ENCODE data around the gene COMMD1.
"Not testable (repeated sequence)": the region's sequence is repeated elsewhere in the genome, so short reads cannot be mapped to it uniquely, and the experiment has no call there.

COMMD1 gene

GRCh38 chr2:61954856-61955255, 49.4 kb downstream of the COMMD1 start:
- H3K4me3 Mint-ChIP-seq; H3K27ac Mint-ChIP-seq (ENCODE audit: low read depth); ATAC-seq (replicated peaks; ENCODE audit: extremely low read depth, poor library complexity, severe bottlenecking); H3K36me3 Mint-ChIP-seq (ENCODE audit: insufficient read depth); H3K27me3 Mint-ChIP-seq; DNase-seq (ENCODE audit: low spot score in 2 of 2); H3K9me3 Mint-ChIP-seq: not testable (repeated sequence)
- H3K4me1 Mint-ChIP-seq = peaks cover 11% of the 10 kb centered on the region

- Mint-ChIP-seq H3K9me3 (no peaks in the 10 kb centered on the region), H3K27me3 (no peaks in the 10 kb centered on the region), H3K27ac (ENCODE audit: low read depth) (no peak overlapping the region), H3K4me3 (no peak overlapping the region), H3K36me3 (ENCODE audit: insufficient read depth) (peaks cover 3% of the 10 kb centered on the region), H3K4me1 (peaks cover 11% of the 10 kb centered on the region)
- ATAC-seq (replicated peaks; ENCODE audit: extremely low read depth, poor library complexity, severe bottlenecking) (no peak), DNase-seq (ENCODE audit: low spot score in 2 of 2) (no peak)
Measured at GRCh38 chr2:61959381-61960293, 54.2 kb downstream of the COMMD1 start.

GRCh38 chr2:61961231-61961901, 55.9 kb downstream of the COMMD1 start:
- Mint-ChIP-seq H3K4me1 (peaks cover 6% of the 10 kb centered on the region), H3K27ac (ENCODE audit: low read depth) (no peak overlapping the region), H3K27me3 (no peaks in the 10 kb centered on the region), H3K9me3 (no peaks in the 10 kb centered on the region), H3K4me3 (no peak overlapping the region), H3K36me3 (ENCODE audit: insufficient read depth) (peaks cover 2% of the 10 kb centered on the region)
- DNase-seq (ENCODE audit: low spot score in 2 of 2) = no peak
- ATAC-seq (replicated peaks; ENCODE audit: extremely low read depth, poor library complexity, severe bottlenecking) = no peak

GRCh38 chr2:61962095-61962984, 56.9 kb downstream of the COMMD1 start:
- ATAC-seq (replicated peaks; ENCODE audit: extremely low read depth, poor library complexity, severe bottlenecking) (no peak), DNase-seq (ENCODE audit: low spot score in 2 of 2) (no peak)
- H3K27me3 Mint-ChIP-seq = no peaks in the 10 kb centered on the region
- no peak overlapping the region for H3K4me3 Mint-ChIP-seq
- H3K36me3 Mint-ChIP-seq (ENCODE audit: insufficient read depth) = peaks cover 2% of the 10 kb centered on the region
- no peak overlapping the region for H3K27ac Mint-ChIP-seq (ENCODE audit: low read depth)
- H3K4me1 Mint-ChIP-seq = peaks cover 6% of the 10 kb centered on the region
- H3K9me3 Mint-ChIP-seq = no peaks in the 10 kb centered on the region

- Mint-ChIP-seq H3K27ac (ENCODE audit: low read depth) (no peak overlapping the region), H3K4me3 (no peak overlapping the region), H3K27me3 (no peaks in the 10 kb centered on the region), H3K9me3 (no peaks in the 10 kb centered on the region), H3K36me3 (ENCODE audit: insufficient read depth) (no peaks in the 10 kb centered on the region), H3K4me1 (no peaks in the 10 kb centered on the region)
- ATAC-seq (replicated peaks; ENCODE audit: extremely low read depth, poor library complexity, severe bottlenecking) (no peak), DNase-seq (ENCODE audit: low spot score in 2 of 2) (no peak)
Measured at GRCh38 chr2:61966087-61966727, 60.7 kb downstream of the COMMD1 start.

- H3K27me3 Mint-ChIP-seq = no peaks in the 10 kb centered on the region
- no peaks in the 10 kb centered on the region for H3K4me1 Mint-ChIP-seq
- no peak overlapping the region for H3K27ac Mint-ChIP-seq (ENCODE audit: low read depth)
- no peak overlapping the region for H3K4me3 Mint-ChIP-seq
- H3K36me3 Mint-ChIP-seq (ENCODE audit: insufficient read depth) = no peaks in the 10 kb centered on the region
- no peak for DNase-seq (ENCODE audit: low spot score in 2 of 2)
- no peaks in the 10 kb centered on the region for H3K9me3 Mint-ChIP-seq
- no peak for ATAC-seq (replicated peaks; ENCODE audit: extremely low read depth, poor library complexity, severe bottlenecking)
Measured at GRCh38 chr2:61967262-61967661, 61.8 kb downstream of the COMMD1 start.

GRCh38 chr2:61969376-61969775, 63.9 kb downstream of the COMMD1 start:
- no peak for DNase-seq (ENCODE audit: low spot score in 2 of 2)
- no peak overlapping the region for H3K4me3 Mint-ChIP-seq
- H3K9me3 Mint-ChIP-seq = no peaks in the 10 kb centered on the region
- no peaks in the 10 kb centered on the region for H3K4me1 Mint-ChIP-seq
- H3K27ac Mint-ChIP-seq (ENCODE audit: low read depth) = no peak overlapping the region
- H3K27me3 Mint-ChIP-seq = no peaks in the 10 kb centered on the region
- no peak for ATAC-seq (replicated peaks; ENCODE audit: extremely low read depth, poor library complexity, severe bottlenecking)
- no peaks in the 10 kb centered on the region for H3K36me3 Mint-ChIP-seq (ENCODE audit: insufficient read depth)

GRCh38 chr2:61970807-61971556, 65.5 kb downstream of the COMMD1 start:
- H3K4me1 Mint-ChIP-seq = no peaks in the 10 kb centered on the region
- no peak overlapping the region for H3K27ac Mint-ChIP-seq (ENCODE audit: low read depth)
- ATAC-seq (replicated peaks; ENCODE audit: extremely low read depth, poor library complexity, severe bottlenecking) (no peak), DNase-seq (ENCODE audit: low spot score in 2 of 2) (no peak)
- H3K9me3 Mint-ChIP-seq = no peaks in the 10 kb centered on the region
- H3K36me3 Mint-ChIP-seq (ENCODE audit: insufficient read depth) = no peaks in the 10 kb centered on the region
- no peaks in the 10 kb centered on the region for H3K27me3 Mint-ChIP-seq
- no peak overlapping the region for H3K4me3 Mint-ChIP-seq

GRCh38 chr2:61978522-61978921, 73.0 kb downstream of the COMMD1 start:
- peaks cover 10% of the 10 kb centered on the region for H3K4me1 Mint-ChIP-seq
- H3K27ac Mint-ChIP-seq (ENCODE audit: low read depth) = no peak overlapping the region
- no peaks in the 10 kb centered on the region for H3K9me3 Mint-ChIP-seq
- H3K4me3 Mint-ChIP-seq = no peak overlapping the region
- H3K27me3 Mint-ChIP-seq = no peaks in the 10 kb centered on the region
- DNase-seq (ENCODE audit: low spot score in 2 of 2) (no peak), ATAC-seq (replicated peaks; ENCODE audit: extremely low read depth, poor library complexity, severe bottlenecking) (no peak)
- H3K36me3 Mint-ChIP-seq (ENCODE audit: insufficient read depth) = peaks cover 3% of the 10 kb centered on the region

GRCh38 chr2:61980758-61981157, 75.3 kb downstream of the COMMD1 start:
- Mint-ChIP-seq H3K4me1 (peaks cover 10% of the 10 kb centered on the region), H3K4me3 (no peak overlapping the region), H3K36me3 (ENCODE audit: insufficient read depth) (peaks cover 3% of the 10 kb centered on the region), H3K27me3 (no peaks in the 10 kb centered on the region), H3K27ac (ENCODE audit: low read depth) (no peak overlapping the region), H3K9me3 (no peaks in the 10 kb centered on the region)
- no peak for ATAC-seq (replicated peaks; ENCODE audit: extremely low read depth, poor library complexity, severe bottlenecking)
- DNase-seq (ENCODE audit: low spot score in 2 of 2) = no peak

GRCh38 chr2:61984682-61985081, 79.2 kb downstream of the COMMD1 start:
- ATAC-seq (replicated peaks; ENCODE audit: extremely low read depth, poor library complexity, severe bottlenecking) = no peak
- Mint-ChIP-seq H3K4me1 (peaks cover 15% of the 10 kb centered on the region), H3K4me3 (no peak overlapping the region), H3K9me3 (no peaks in the 10 kb centered on the region), H3K27ac (ENCODE audit: low read depth) (no peak overlapping the region), H3K36me3 (ENCODE audit: insufficient read depth) (peaks cover 3% of the 10 kb centered on the region), H3K27me3 (no peaks in the 10 kb centered on the region)
- no peak for DNase-seq (ENCODE audit: low spot score in 2 of 2)

All from central memory CD8-positive, alpha-beta T cell (primary cell).